PC-9 (cell line): ENCODE results near the gene PGLYRP2.

Experiments used
- EZH2 ChIP-seq: fragments of 200-600 bp; sonication (generic); IDR thresholded peaks from 2 replicates; pipeline ENCODE4 v1.8.0; 2017; ENCODE audit warnings: antibody characterized with exemption, low read depth
- TF ChIP-seq, protein P1 (sequence below): fragments of 200-600 bp; sonication (generic); conservative IDR thresholded peaks from 2 replicates; pipeline ENCODE4 v1.6.1; 2017; ENCODE audit warnings: mixed run types, antibody characterized with exemption, mild to moderate bottlenecking, moderate library complexity

- TF ChIP-seq EZH2, result no peak
- TF ChIP-seq, protein P1, sequence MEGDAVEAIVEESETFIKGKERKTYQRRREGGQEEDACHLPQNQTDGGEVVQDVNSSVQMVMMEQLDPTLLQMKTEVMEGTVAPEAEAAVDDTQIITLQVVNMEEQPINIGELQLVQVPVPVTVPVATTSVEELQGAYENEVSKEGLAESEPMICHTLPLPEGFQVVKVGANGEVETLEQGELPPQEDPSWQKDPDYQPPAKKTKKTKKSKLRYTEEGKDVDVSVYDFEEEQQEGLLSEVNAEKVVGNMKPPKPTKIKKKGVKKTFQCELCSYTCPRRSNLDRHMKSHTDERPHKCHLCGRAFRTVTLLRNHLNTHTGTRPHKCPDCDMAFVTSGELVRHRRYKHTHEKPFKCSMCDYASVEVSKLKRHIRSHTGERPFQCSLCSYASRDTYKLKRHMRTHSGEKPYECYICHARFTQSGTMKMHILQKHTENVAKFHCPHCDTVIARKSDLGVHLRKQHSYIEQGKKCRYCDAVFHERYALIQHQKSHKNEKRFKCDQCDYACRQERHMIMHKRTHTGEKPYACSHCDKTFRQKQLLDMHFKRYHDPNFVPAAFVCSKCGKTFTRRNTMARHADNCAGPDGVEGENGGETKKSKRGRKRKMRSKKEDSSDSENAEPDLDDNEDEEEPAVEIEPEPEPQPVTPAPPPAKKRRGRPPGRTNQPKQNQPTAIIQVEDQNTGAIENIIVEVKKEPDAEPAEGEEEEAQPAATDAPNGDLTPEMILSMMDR, result no peak
Measured at GRCh38 chr19:15466851-15467733, 12.2 kb downstream of the PGLYRP2 start.
